HG03571 (cell line): ENCODE measurements around the gene SMOC2.

Experiments
- ATAC-seq: cut with Tn5 transposase; IDR thresholded peaks from one replicate; pipeline ENCODE4 v1.9.1; 2021; ENCODE audit not compliant: unreplicated experiment

The SMOC2 gene

GRCh38 chr6:168641446-168641845 lies 200.5 kb downstream of the SMOC2 start:
- no peak for ATAC-seq

- ATAC-seq: no peak
Measured at GRCh38 chr6:168643401-168643800, 202.4 kb downstream of the SMOC2 start.

GRCh38 chr6:168645326-168645725 lies 204.3 kb downstream of the SMOC2 start:
- no peak for ATAC-seq

- ATAC-seq: no peak
Measured at GRCh38 chr6:168647271-168647670, 206.3 kb downstream of the SMOC2 start.

- no peak for ATAC-seq
Measured at GRCh38 chr6:168648240-168649125, 207.5 kb downstream of the SMOC2 start.

GRCh38 chr6:168649209-168649608 lies 208.2 kb downstream of the SMOC2 start:
- ATAC-seq: no peak

GRCh38 chr6:168650671-168651111 lies 209.7 kb downstream of the SMOC2 start:
- no peak for ATAC-seq

- no peak for ATAC-seq
Measured at GRCh38 chr6:168655462-168656152, 214.6 kb downstream of the SMOC2 start.

- ATAC-seq: no peak
Measured at GRCh38 chr6:168658059-168658458, 217.1 kb downstream of the SMOC2 start.

GRCh38 chr6:168660400-168660945 lies 219.5 kb downstream of the SMOC2 start:
- ATAC-seq: no peak

- ATAC-seq: no peak
Measured at GRCh38 chr6:168662301-168662936, 221.4 kb downstream of the SMOC2 start.

- no peak for ATAC-seq
Measured at GRCh38 chr6:168663041-168663440, 222.1 kb downstream of the SMOC2 start.

- ATAC-seq: no peak
Measured at GRCh38 chr6:168664956-168665355, 224.0 kb downstream of the SMOC2 start.

GRCh38 chr6:168666170-168666569 lies 225.2 kb downstream of the SMOC2 start:
- no peak for ATAC-seq

GRCh38 chr6:168666699-168667427 lies 225.9 kb downstream of the SMOC2 start:
- ATAC-seq: no peak

- ATAC-seq: no peak
Measured at GRCh38 chr6:168667428-168667805, 226.4 kb downstream of the SMOC2 start.

- no peak for ATAC-seq
Measured at GRCh38 chr6:168670401-168670985, 229.5 kb downstream of the SMOC2 start.

GRCh38 chr6:168671028-168671862 lies 230.3 kb downstream of the SMOC2 start:
- ATAC-seq: no peak

GRCh38 chr6:168671863-168672546 lies 231.0 kb downstream of the SMOC2 start:
- ATAC-seq: no peak
